ENCODE data around the gene CYP4F11. TPM values are rescaled to one million over a fixed set of nuclear protein-coding genes. Genes with fewer than 3 reads are reported as not detected.
"Not testable (repeated sequence)": the region's sequence is repeated elsewhere in the genome, so short reads cannot be mapped to it uniquely, and the experiment has no call there.

The CYP4F11 gene
- polyA plus RNA-seq, 1 donor from 2014 or later = not detected

DNA sequence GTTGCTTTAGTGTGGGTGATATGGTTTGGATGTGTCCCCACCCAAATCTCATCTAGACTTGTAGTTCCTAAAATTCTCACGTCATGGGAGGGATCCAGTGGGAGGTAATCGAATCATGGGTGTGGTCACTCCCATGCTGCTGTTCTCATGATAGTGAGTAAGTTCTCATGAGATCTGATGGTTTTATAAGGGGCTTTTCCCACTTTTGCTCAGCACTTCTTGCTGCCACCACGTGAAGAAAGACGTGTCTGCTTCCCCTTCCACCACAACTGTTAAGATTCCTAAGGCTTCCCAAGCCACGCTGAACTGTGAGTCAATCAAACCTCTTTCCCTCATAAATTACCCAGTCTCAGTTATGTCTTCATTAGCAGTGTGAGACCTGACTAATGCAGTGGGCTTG lies 40.5 kb upstream of the CYP4F11 start:
- H2AFZ ChIP-seq (ENCODE audit: low read depth, low read length) = no peak overlapping the region
- TF ChIP-seq, protein P1, sequence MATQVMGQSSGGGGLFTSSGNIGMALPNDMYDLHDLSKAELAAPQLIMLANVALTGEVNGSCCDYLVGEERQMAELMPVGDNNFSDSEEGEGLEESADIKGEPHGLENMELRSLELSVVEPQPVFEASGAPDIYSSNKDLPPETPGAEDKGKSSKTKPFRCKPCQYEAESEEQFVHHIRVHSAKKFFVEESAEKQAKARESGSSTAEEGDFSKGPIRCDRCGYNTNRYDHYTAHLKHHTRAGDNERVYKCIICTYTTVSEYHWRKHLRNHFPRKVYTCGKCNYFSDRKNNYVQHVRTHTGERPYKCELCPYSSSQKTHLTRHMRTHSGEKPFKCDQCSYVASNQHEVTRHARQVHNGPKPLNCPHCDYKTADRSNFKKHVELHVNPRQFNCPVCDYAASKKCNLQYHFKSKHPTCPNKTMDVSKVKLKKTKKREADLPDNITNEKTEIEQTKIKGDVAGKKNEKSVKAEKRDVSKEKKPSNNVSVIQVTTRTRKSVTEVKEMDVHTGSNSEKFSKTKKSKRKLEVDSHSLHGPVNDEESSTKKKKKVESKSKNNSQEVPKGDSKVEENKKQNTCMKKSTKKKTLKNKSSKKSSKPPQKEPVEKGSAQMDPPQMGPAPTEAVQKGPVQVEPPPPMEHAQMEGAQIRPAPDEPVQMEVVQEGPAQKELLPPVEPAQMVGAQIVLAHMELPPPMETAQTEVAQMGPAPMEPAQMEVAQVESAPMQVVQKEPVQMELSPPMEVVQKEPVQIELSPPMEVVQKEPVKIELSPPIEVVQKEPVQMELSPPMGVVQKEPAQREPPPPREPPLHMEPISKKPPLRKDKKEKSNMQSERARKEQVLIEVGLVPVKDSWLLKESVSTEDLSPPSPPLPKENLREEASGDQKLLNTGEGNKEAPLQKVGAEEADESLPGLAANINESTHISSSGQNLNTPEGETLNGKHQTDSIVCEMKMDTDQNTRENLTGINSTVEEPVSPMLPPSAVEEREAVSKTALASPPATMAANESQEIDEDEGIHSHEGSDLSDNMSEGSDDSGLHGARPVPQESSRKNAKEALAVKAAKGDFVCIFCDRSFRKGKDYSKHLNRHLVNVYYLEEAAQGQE (IDR thresholded peaks at IDR 0.05; ENCODE audit: borderline replicate concordance) = no peak
- TF ChIP-seq TAF1 (IDR thresholded peaks at IDR 0.05; ENCODE audit: low read depth) = no peak
- TF ChIP-seq POLR2AphosphoS5 (IDR thresholded peaks at IDR 0.05) = no peak
- TF ChIP-seq SMC3 (conservative IDR thresholded peaks at IDR 0.05; ENCODE audit: poor library complexity) = no peak
- TF ChIP-seq, protein P2, sequence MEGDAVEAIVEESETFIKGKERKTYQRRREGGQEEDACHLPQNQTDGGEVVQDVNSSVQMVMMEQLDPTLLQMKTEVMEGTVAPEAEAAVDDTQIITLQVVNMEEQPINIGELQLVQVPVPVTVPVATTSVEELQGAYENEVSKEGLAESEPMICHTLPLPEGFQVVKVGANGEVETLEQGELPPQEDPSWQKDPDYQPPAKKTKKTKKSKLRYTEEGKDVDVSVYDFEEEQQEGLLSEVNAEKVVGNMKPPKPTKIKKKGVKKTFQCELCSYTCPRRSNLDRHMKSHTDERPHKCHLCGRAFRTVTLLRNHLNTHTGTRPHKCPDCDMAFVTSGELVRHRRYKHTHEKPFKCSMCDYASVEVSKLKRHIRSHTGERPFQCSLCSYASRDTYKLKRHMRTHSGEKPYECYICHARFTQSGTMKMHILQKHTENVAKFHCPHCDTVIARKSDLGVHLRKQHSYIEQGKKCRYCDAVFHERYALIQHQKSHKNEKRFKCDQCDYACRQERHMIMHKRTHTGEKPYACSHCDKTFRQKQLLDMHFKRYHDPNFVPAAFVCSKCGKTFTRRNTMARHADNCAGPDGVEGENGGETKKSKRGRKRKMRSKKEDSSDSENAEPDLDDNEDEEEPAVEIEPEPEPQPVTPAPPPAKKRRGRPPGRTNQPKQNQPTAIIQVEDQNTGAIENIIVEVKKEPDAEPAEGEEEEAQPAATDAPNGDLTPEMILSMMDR (IDR thresholded peaks at IDR 0.05; ENCODE audit: poor library complexity, severe bottlenecking) = no peak
- TF ChIP-seq MXI1 (conservative IDR thresholded peaks at IDR 0.05; ENCODE audit: poor library complexity, severe bottlenecking) = no peak

DNA sequence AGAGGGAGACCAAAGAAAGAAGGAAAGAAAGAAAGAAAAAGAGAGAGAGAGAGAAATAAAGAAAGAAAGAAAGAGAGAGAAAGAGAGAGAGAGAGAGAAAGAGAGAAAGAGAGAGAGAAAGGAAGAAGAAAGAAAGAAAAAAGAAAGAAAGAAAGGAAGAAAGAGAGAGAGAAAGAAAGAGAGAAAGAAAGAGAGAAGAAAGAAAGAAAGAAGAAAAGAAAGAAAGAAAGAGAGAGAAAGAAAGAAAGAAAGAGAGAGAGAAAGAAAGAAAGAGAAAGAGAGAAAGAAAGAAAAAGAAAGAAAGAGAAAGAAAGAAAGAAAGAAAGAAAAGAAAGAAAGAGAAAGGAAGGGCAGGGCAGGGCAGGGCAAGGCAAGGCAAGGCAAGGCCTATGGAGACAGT lies 37.7 kb upstream of the CYP4F11 start:
- not testable (repeated sequence) for H3K9me3 ChIP-seq (ENCODE audit: low read length)

More for the DNA sequence above, 40.5 kb upstream of the CYP4F11 start:
- Histone ChIP-seq H3K4me2 (ENCODE audit: low read length) (no peak overlapping the region), H3K79me2 (replicated peaks; ENCODE audit: insufficient read depth, low read length) (no peaks in the 10 kb centered on the region), H3K27ac (ENCODE audit: low read length) (no peak overlapping the region), H3K9ac (ENCODE audit: low read length) (no peak overlapping the region), H3K36me3 (ENCODE audit: insufficient read depth, low read length) (no peaks in the 10 kb centered on the region), H3K9me3 (ENCODE audit: low read length) (no peaks in the 10 kb centered on the region), H3K9me2 (ENCODE audit: insufficient read depth, low read length) (no peaks in the 10 kb centered on the region), H4K20me1 (ENCODE audit: insufficient read depth) (no peaks in the 10 kb centered on the region), H3K4me3 (ENCODE audit: low read length) (no peak overlapping the region), H3K27me3 (ENCODE audit: insufficient read depth, low read depth, low read length) (no peaks in the 10 kb centered on the region), H3F3A (ENCODE audit: insufficient read depth, low read length, poor library complexity, severe bottlenecking) (no peaks in the 10 kb centered on the region)

DNA sequence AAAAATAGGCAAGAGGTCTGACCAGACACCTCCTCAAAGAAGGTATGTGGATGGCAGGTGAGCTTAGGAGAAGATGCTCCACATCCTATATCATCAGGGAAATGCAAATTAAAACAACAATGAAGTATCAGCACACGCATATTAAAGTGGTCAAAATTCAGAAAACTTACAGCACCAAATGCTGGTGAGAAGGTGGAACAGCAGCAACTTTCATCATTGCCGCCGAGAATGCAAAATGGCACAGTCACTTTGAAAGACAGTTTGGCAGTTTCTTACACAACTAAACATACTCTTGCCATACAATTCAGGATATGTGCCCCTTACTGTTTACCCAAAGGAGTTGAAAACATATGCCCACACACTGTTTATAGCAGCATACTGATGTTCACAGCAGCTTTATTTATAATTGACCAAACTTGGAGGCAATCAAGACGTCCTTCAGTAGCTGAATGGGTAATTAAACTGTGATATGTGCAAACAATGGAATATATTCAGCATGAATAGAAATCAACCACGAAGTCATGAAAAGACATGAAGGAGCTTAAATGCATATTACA lies 37.0 kb upstream of the CYP4F11 start:
- no peak overlapping the region for H3K4me2 ChIP-seq (ENCODE audit: low read length)
- H3K4me3 ChIP-seq (ENCODE audit: low read length) = no peak overlapping the region
- H3K27me3 ChIP-seq (ENCODE audit: insufficient read depth, low read depth, low read length) = no peaks in the 10 kb centered on the region
- H3F3A ChIP-seq (ENCODE audit: insufficient read depth, low read length, poor library complexity, severe bottlenecking) = no peaks in the 10 kb centered on the region
- no peaks in the 10 kb centered on the region for H3K9me3 ChIP-seq (ENCODE audit: low read length)
- no peaks in the 10 kb centered on the region for H4K20me1 ChIP-seq (ENCODE audit: insufficient read depth)
- H3K27ac ChIP-seq (ENCODE audit: low read length) = no peak overlapping the region
- H3K36me3 ChIP-seq (ENCODE audit: insufficient read depth, low read length) = no peaks in the 10 kb centered on the region
- no peaks in the 10 kb centered on the region for H3K9me2 ChIP-seq (ENCODE audit: insufficient read depth, low read length)
- H2AFZ ChIP-seq (ENCODE audit: low read depth, low read length) = no peak overlapping the region
- no peak overlapping the region for H3K9ac ChIP-seq (ENCODE audit: low read length)
- TF ChIP-seq, protein P1 (IDR thresholded peaks at IDR 0.05; ENCODE audit: borderline replicate concordance) = no peak
- TF ChIP-seq SMC3 (conservative IDR thresholded peaks at IDR 0.05; ENCODE audit: poor library complexity) (no peak), EP300 (conservative IDR thresholded peaks at IDR 0.05; ENCODE audit: poor library complexity, severe bottlenecking) (no peak), EZH2 (IDR thresholded peaks at IDR 0.05; ENCODE audit: borderline replicate concordance, insufficient read depth, low read length, poor library complexity, severe bottlenecking) (no peak), MXI1 (conservative IDR thresholded peaks at IDR 0.05; ENCODE audit: poor library complexity, severe bottlenecking) (no peak), RAD21 (conservative IDR thresholded peaks at IDR 0.05) (no peak), POLR2AphosphoS5 (IDR thresholded peaks at IDR 0.05) (no peak), TAF1 (IDR thresholded peaks at IDR 0.05; ENCODE audit: low read depth) (no peak)
- TF ChIP-seq, protein P2 (IDR thresholded peaks at IDR 0.05; ENCODE audit: poor library complexity, severe bottlenecking) = no peak
- H3K79me2 ChIP-seq (replicated peaks; ENCODE audit: insufficient read depth, low read length) = no peaks in the 10 kb centered on the region

More for the DNA sequence above, 37.7 kb upstream of the CYP4F11 start:
- not testable (repeated sequence) for H3K9me2 ChIP-seq (ENCODE audit: insufficient read depth, low read length); H3K27ac ChIP-seq (ENCODE audit: low read length); H3K36me3 ChIP-seq (ENCODE audit: insufficient read depth, low read length); H3K9ac ChIP-seq (ENCODE audit: low read length); H3K4me3 ChIP-seq (ENCODE audit: low read length); H3K79me2 ChIP-seq (replicated peaks; ENCODE audit: insufficient read depth, low read length); H3K4me2 ChIP-seq (ENCODE audit: low read length); H4K20me1 ChIP-seq (ENCODE audit: insufficient read depth); H3F3A ChIP-seq (ENCODE audit: insufficient read depth, low read length, poor library complexity, severe bottlenecking); H2AFZ ChIP-seq (ENCODE audit: low read depth, low read length); H3K27me3 ChIP-seq (ENCODE audit: insufficient read depth, low read depth, low read length)

Measured in neural cell (in vitro differentiated cells).